CD4-positive, alpha-beta T cell treated with Interleukin-15 for 1 hour (primary cell): ENCODE results near the gene ATXN2.
"Not testable (repeated sequence)": the region's sequence is repeated elsewhere in the genome, so short reads cannot be mapped to it uniquely, and the experiment has no call there.

Source experiments
- DNase-seq: peaks from one replicate; pipeline ENCODE4 v3.0.0-alpha.2; 2020

The ATXN2 gene

GRCh38 chr12:111494676-111495075 is 104.4 kb downstream of the ATXN2 start:
- DNase-seq: no peak

GRCh38 chr12:111492979-111493378 is 106.1 kb downstream of the ATXN2 start:
- DNase-seq: not testable (repeated sequence)

GRCh38 chr12:111488798-111489197 is 110.3 kb downstream of the ATXN2 start:
- no peak for DNase-seq

GRCh38 chr12:111488271-111488670 is 110.8 kb downstream of the ATXN2 start:
- no peak for DNase-seq

- no peak for DNase-seq
Measured at GRCh38 chr12:111482462-111482861, 116.7 kb downstream of the ATXN2 start.

GRCh38 chr12:111471236-111471635 is 127.9 kb downstream of the ATXN2 start:
- no peak for DNase-seq

- no peak for DNase-seq
Measured at GRCh38 chr12:111469401-111469800, 129.7 kb downstream of the ATXN2 start.

- DNase-seq: no peak
Measured at GRCh38 chr12:111467857-111468241, 131.3 kb downstream of the ATXN2 start.

GRCh38 chr12:111467092-111467856 is 131.8 kb downstream of the ATXN2 start:
- DNase-seq: no peak

GRCh38 chr12:111462210-111462769 is 136.8 kb downstream of the ATXN2 start:
- no peak for DNase-seq

GRCh38 chr12:111460111-111460510 is 139.0 kb downstream of the ATXN2 start:
- DNase-seq: not testable (repeated sequence)

- DNase-seq: no peak
Measured at GRCh38 chr12:111458546-111459172, 140.5 kb downstream of the ATXN2 start.

- DNase-seq: no peak
Measured at GRCh38 chr12:111457577-111457976, 141.5 kb downstream of the ATXN2 start.

GRCh38 chr12:111457071-111457470 is 142.0 kb downstream of the ATXN2 start:
- no peak for DNase-seq

GRCh38 chr12:111455448-111456320 is 143.4 kb downstream of the ATXN2 start:
- DNase-seq: no peak

GRCh38 chr12:111454716-111455447 is 144.2 kb downstream of the ATXN2 start:
- no peak for DNase-seq

GRCh38 chr12:111454311-111454710 is 144.8 kb downstream of the ATXN2 start:
- no peak for DNase-seq

GRCh38 chr12:111453071-111453989 is 145.8 kb downstream of the ATXN2 start:
- no peak for DNase-seq

- no peak for DNase-seq
Measured at GRCh38 chr12:111451649-111452129, 147.4 kb downstream of the ATXN2 start.

GRCh38 chr12:111451232-111451631 is 147.9 kb downstream of the ATXN2 start:
- no peak for DNase-seq

- no peak for DNase-seq
Measured at GRCh38 chr12:111450676-111451075, 148.4 kb downstream of the ATXN2 start.
